Nephron progenitor cell (in vitro differentiated cells): ENCODE results near the gene DDX54.

ENCODE experiments used
- DNase-seq: peaks from one replicate; pipeline ENCODE4 v3.0.0; 2021
- H3K27ac Mint-ChIP-seq: 2 replicates; pipeline ENCODE4 v1.8.0; 2021; ENCODE audit warnings: mild to moderate bottlenecking, moderate library complexity, mixed read lengths
- H3K27me3 Mint-ChIP-seq: 2 replicates; pipeline ENCODE4 v1.8.0; 2021; ENCODE audit warnings: mild to moderate bottlenecking, low read depth, mixed read lengths; ENCODE audit not compliant: poor library complexity
- H3K36me3 Mint-ChIP-seq: 2 replicates; pipeline ENCODE4 v1.8.0; 2021; ENCODE audit warnings: low read depth, mixed read lengths
- H3K4me1 Mint-ChIP-seq: 2 replicates; pipeline ENCODE4 v1.8.0; 2021; ENCODE audit warnings: mixed read lengths
- H3K4me3 Mint-ChIP-seq: 2 replicates; pipeline ENCODE4 v1.8.0; 2021; ENCODE audit warnings: mild to moderate bottlenecking, moderate library complexity, mixed read lengths
- H3K9me3 Mint-ChIP-seq: 2 replicates; pipeline ENCODE4 v1.8.0; 2021; ENCODE audit warnings: mild to moderate bottlenecking, moderate library complexity, mixed read lengths
- TF ChIP-seq, protein P1 (sequence below): fragments of 200-600 bp; sonication (generic); IDR thresholded peaks from 2 replicates; pipeline ENCODE4 v1.5.0; 2021; ENCODE audit warnings: antibody characterized with exemption

Gene DDX54

DNA sequence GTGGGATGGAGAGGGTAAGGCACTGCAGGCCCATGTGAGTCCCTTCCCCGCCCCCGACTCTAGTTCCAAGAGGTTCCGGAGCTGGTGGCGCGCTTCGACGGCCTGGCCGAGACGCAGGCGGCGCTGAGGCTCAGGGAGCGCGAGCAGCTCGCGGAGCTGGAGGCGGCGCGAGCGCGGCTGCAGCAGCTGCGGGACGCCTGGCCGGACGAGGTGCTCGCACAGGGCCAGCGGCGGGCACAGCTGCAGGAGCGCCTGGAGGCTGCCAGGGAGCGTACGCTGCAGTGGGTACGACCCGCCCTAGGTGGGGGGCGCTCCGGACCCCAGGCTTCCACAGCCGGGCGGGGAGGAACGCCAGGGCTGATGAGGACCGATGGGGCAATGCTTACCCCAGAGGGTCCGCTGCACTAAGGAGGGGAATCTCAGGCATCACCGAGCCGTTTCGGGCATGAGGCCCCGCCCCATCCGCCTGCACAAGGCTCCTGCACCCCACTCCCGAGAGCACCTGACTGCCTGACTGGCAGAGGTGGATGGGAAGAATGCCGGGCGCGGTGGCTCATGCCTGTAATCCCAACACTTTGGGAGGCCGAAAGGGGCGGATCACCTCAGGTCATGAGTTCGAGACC is 30.8 kb downstream of the DDX54 start:
- H3K36me3 Mint-ChIP-seq, result peaks cover 26% of the 10 kb centered on the region
- peak overlapping the region; percentile 34 for H3K4me3 Mint-ChIP-seq
- no peak overlapping the region for H3K27ac Mint-ChIP-seq
- peaks cover 87% of the 10 kb centered on the region for H3K27me3 Mint-ChIP-seq
- peaks cover 21% of the 10 kb centered on the region for H3K4me1 Mint-ChIP-seq
- DNase-seq, result peak; percentile 64
- TF ChIP-seq, protein P1, sequence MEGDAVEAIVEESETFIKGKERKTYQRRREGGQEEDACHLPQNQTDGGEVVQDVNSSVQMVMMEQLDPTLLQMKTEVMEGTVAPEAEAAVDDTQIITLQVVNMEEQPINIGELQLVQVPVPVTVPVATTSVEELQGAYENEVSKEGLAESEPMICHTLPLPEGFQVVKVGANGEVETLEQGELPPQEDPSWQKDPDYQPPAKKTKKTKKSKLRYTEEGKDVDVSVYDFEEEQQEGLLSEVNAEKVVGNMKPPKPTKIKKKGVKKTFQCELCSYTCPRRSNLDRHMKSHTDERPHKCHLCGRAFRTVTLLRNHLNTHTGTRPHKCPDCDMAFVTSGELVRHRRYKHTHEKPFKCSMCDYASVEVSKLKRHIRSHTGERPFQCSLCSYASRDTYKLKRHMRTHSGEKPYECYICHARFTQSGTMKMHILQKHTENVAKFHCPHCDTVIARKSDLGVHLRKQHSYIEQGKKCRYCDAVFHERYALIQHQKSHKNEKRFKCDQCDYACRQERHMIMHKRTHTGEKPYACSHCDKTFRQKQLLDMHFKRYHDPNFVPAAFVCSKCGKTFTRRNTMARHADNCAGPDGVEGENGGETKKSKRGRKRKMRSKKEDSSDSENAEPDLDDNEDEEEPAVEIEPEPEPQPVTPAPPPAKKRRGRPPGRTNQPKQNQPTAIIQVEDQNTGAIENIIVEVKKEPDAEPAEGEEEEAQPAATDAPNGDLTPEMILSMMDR, result no peak
- no peaks in the 10 kb centered on the region for H3K9me3 Mint-ChIP-seq

DNA sequence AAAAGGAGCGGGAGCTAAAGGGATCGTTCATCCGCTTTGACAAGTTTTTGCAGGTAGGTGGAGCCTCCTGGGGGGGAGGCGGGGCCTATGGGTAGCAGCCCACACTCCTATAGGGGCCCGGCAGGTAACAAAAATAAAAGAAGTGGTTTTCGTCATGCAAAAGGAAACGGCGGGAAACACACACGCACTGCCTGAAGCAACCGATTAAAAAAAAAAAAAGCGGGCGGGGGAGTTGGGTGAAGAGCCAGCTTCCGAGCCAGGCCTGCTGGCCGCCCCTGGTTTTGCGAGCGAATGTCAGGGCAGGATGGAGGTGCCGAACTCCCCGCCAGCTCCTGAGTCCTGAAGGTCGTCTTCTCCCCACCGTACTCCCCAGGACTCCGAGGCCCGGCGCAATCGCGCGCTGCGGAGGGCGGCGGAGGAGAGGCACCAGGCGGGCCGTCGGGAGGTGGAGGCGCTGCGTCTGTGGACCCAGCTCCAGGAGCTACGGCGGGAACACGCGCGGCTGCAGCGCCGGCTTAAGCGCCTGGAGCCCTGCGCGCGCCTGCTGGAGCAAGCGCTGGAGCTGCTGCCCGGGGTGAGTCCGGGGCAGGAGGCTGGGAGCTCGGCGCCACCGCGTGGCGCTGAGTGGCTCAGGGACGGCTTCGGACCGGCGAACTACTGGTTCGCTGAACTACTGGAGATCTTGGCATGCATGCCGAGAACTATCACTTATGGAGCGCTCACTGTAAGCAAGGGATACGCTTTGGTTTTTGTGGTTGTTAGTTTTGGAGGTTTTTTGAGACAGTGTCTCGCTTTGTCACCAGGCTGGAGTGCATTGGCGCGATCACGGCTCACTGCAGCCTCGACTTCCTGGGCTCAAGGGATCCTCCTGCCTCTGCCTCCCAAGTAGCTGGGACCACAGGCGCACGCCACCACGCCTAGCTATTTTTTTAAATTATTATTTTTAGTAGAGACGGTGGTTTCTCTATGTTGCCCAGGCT is 32.2 kb downstream of the DDX54 start:
- DNase-seq, result peak; percentile 68
- H3K27ac Mint-ChIP-seq, result no peak overlapping the region
- no peaks in the 10 kb centered on the region for H3K9me3 Mint-ChIP-seq
- H3K4me1 Mint-ChIP-seq, result peaks cover 21% of the 10 kb centered on the region
- peak overlapping the region; percentile 73 for H3K4me3 Mint-ChIP-seq
- peaks cover 19% of the 10 kb centered on the region for H3K36me3 Mint-ChIP-seq
- H3K27me3 Mint-ChIP-seq, result peaks cover 85% of the 10 kb centered on the region
- TF ChIP-seq, protein P1, result no peak

DNA sequence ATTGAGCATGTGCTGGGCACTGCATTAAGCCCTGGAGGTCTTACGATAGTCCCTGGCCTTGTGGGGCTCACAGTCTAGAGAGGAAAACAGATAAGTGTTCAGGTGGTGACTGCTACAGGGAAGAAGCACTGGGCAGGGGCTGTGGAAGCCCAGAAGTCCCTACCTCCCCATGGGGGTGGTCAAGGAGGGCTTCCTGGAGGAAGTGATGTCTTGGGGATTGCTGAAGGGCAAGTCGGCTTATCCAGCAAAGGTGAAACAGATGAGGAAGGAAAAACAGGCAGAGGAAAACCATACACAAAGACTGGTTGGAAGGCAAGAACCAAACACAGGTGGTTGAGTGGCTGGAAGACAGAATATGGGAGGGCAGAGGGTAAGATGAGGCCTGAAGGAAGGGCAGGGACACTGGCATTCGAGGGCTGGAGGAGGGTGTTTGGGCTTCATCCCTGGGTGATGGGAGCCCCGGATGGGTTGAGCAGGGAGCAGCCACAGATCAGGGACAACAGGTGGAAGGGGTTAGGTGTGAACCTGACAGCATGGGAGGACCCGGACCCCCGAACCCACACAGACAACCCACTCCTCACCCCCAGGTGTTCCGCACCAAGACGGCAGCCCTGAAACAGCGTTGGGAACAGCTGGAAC is 33.0 kb downstream of the DDX54 start:
- Mint-ChIP-seq H3K4me1 (peaks cover 21% of the 10 kb centered on the region), H3K9me3 (peaks cover 3% of the 10 kb centered on the region), H3K4me3 (peak overlapping the region; percentile 73), H3K36me3 (peaks cover 13% of the 10 kb centered on the region), H3K27ac (no peak overlapping the region), H3K27me3 (peaks cover 78% of the 10 kb centered on the region)
- DNase-seq, result no peak
- TF ChIP-seq, protein P1, result no peak

DNA sequence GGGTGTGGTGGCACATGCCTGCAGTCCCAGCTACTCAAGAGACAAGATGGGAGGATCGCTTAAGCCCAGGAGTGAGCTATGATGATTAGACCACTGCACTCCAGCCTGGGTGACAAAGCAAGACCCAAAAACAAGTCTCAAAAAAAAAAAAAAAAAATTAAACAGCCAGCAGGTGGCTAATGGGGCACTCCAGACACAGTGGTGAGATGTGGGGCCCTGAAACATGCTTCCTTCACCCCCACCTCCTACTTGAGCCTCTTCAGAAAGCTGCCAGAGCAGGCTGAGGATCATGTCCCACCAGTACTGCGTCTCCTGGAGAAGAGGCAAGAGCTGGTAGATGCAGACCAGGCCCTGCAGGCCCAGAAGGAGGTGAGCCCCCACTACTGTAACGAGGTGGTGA is 33.6 kb downstream of the DDX54 start:
- Mint-ChIP-seq H3K4me3 (no peak overlapping the region), H3K9me3 (peaks cover 8% of the 10 kb centered on the region), H3K36me3 (peaks cover 9% of the 10 kb centered on the region), H3K27me3 (peaks cover 72% of the 10 kb centered on the region), H3K27ac (no peak overlapping the region), H3K4me1 (peaks cover 21% of the 10 kb centered on the region)
- TF ChIP-seq, protein P1, result no peak
- DNase-seq, result no peak

DNA sequence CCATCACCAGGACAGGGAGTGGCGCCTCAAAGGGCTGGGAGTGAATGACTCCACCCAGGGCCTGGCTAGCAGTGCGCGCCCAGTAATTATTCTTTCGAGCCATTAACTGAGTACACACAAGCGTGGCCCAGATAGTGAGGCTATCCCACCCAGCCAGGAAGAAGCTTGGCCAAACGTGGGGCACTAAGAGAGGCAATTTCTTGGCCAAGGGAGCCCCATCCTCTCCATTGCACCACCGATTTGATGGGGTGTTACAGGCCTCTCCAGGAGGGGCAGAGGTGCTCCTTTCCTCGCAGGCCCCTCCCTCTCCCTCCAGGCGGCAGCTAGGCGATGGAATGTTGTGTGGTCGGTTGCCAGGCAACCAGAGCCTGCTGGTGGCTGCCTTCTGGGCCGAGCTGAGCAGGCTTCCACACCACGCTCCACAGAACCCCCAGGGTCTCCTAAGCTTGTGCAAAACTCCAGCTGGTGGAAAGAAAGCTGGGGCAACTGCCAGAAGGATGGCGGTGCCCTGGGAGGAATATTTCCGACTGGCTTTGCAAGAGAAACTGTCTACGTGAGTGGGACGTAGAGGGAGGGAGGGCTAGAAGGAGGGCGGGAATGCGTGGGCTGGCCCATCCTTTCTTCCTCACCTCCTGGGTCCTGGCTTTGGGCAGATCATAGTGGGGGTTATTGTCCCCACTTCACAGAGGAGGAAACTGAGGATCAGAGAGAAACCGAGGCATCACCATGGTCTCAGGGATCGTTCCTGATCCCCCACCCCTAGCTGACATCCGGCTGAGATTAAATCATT is 35.7 kb downstream of the DDX54 start, which contains the start of gene CFAP73:
CFAP73 (plus strand) TSS at position 364 of the 790 bp plus-strand sequence; CDS start at position 498, 134 bp downstream.
- TF ChIP-seq, protein P1, result no peak
- peaks cover 30% of the 10 kb centered on the region for H3K4me1 Mint-ChIP-seq
- H3K9me3 Mint-ChIP-seq, result peaks cover 14% of the 10 kb centered on the region
- peak within 1 kb of the TSS; percentile 72 for H3K27ac Mint-ChIP-seq
- H3K27me3 Mint-ChIP-seq, result peaks cover 55% of the 10 kb centered on the region
- DNase-seq, result peak; percentile 89
- peaks cover 4% of the 10 kb centered on the region for H3K36me3 Mint-ChIP-seq
- H3K4me3 Mint-ChIP-seq, result peak within 1 kb of the TSS; percentile 42
